ENCODE measurements around the gene CD69.
"Not testable (repeated sequence)": the region's sequence is repeated elsewhere in the genome, so short reads cannot be mapped to it uniquely, and the experiment has no call there.

CD69 gene

DNA sequence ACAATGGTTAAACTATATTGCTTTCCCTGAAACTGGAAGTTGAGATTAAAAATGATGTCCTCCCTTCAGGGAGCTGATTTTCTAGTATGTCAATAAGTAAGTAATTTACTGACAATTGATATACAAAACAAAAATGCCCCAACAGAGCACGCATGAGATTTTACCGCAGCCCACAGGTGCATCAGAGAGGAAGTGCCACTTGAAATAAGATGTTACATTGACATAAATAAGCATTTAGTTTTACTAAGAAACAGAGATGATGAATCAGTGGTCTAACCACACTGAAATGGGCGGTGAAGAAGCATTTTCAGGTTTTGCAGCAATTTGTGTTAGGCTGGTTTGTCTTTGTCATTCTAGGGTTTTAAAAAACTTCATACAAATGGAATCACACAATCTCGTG, 19.0 kb downstream of the CD69 start:
- H3K9me3 ChIP-seq (ENCODE audit: control insufficient read depth, low read depth, low read length): no peaks in the 10 kb centered on the region
- no peaks in the 10 kb centered on the region for H3K36me3 ChIP-seq (ENCODE audit: control insufficient read depth, low read depth, low read length)
- no peak overlapping the region for H3K4me3 ChIP-seq (ENCODE audit: low read length)
- no peaks in the 10 kb centered on the region for H3K4me1 ChIP-seq (ENCODE audit: control insufficient read depth, low read depth, low read length)
- no peak overlapping the region for H3K9ac ChIP-seq (ENCODE audit: low read length)
- H3K27me3 ChIP-seq (ENCODE audit: control insufficient read depth, insufficient read depth, low read length): no peaks in the 10 kb centered on the region
- no peak overlapping the region for H3K27ac ChIP-seq (ENCODE audit: low read length)

DNA sequence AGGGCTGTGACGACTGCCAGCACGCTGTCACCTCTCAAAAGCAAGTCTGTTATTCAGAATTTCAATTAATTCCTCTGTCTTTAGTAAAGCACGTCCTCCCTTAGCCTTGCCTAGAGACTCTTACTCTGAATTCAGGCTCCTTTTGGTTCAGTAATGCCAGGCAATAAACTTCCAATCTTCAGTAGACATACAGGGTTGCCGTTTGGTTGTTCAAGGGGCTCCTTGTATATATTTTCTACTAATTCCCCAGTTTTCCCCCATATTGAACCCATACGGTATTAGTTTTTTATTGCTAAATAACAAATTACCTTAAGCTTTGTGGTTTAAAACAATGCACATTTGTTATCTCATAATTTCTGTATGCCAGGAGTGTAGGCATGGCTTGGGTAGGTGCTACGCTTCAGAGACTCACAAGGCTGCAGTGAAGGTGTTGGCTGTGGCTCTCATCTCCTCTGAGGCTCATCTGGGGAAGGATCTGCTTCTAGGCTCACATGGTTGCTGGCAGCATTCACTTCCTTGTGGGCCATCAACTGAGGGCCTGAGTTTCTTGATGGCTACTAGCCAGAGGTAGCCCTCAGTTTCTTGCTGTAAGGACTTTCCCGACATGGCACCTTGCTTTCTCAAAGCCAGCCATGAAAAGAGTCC, 20.5 kb downstream of the CD69 start:
- H3K36me3 ChIP-seq (ENCODE audit: control insufficient read depth, low read depth, low read length): no peaks in the 10 kb centered on the region
- H3K27ac ChIP-seq (ENCODE audit: low read length): no peak overlapping the region
- H3K9ac ChIP-seq (ENCODE audit: low read length): no peak overlapping the region
- H3K27me3 ChIP-seq (ENCODE audit: control insufficient read depth, insufficient read depth, low read length): no peaks in the 10 kb centered on the region
- H3K4me1 ChIP-seq (ENCODE audit: control insufficient read depth, low read depth, low read length): no peaks in the 10 kb centered on the region
- H3K9me3 ChIP-seq (ENCODE audit: control insufficient read depth, low read depth, low read length): no peaks in the 10 kb centered on the region
- H3K4me3 ChIP-seq (ENCODE audit: low read length): no peak overlapping the region

DNA sequence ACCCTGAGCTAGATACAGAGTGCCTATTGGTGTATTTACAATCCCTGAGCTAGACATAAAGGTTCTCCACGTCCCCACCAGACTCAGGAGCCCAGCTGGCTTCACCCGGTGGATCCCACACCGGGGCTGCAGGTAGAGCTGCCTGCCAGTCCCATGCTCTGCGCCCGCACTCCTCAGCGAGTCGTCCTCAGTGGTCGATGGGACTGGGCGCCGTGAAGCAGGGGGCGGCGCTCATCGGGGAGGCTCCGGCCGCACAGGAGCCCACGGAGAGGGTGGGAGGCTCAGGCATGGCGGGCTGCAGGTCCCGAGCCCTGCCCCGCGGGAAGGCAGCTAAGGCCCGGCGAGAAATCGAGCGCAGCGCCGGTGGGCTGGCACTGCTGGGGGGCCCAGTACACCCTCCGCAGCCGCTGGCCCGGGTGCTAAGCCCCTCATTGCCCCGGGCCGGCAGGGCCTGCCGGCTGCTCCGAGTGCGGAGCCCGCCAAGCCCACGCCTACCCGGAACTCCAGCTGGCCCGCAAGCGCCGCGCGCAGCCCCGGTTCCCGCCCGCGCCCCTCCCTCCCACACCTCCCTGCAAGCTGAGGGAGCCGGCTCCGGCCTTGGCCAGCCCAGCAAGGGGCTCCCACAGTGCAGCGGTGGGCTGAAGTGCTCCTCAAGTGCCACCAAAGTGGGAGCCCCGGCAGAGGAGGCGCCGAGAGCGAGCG, 21.1 kb downstream of the CD69 start:
- not testable (repeated sequence) for H3K9ac ChIP-seq (ENCODE audit: low read length); H3K27ac ChIP-seq (ENCODE audit: low read length); H3K4me3 ChIP-seq (ENCODE audit: low read length); H3K4me1 ChIP-seq (ENCODE audit: control insufficient read depth, low read depth, low read length); H3K27me3 ChIP-seq (ENCODE audit: control insufficient read depth, insufficient read depth, low read length); H3K9me3 ChIP-seq (ENCODE audit: control insufficient read depth, low read depth, low read length); H3K36me3 ChIP-seq (ENCODE audit: control insufficient read depth, low read depth, low read length)

DNA sequence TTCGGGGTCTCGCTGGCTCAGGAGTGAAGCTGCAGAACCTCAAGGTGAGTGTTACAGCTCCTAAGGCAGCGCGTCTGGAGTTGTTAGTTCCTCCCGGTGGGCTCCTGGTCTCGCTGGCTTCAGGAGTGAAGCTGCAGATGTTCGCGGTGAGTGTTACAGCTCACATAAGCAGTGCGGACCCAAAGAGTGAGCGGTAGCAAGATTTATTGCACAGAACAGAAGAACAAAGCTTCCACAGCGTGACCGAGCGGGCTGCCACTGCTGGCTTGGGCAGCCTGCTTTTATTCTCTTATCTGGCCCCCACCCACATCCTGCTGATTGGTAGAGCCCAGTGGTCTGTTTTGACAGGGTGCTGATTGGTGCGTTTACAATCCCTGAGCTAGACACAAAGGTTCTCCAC, 21.8 kb downstream of the CD69 start:
- H3K9me3 ChIP-seq (ENCODE audit: control insufficient read depth, low read depth, low read length); H3K27me3 ChIP-seq (ENCODE audit: control insufficient read depth, insufficient read depth, low read length); H3K36me3 ChIP-seq (ENCODE audit: control insufficient read depth, low read depth, low read length); H3K27ac ChIP-seq (ENCODE audit: low read length); H3K4me1 ChIP-seq (ENCODE audit: control insufficient read depth, low read depth, low read length); H3K9ac ChIP-seq (ENCODE audit: low read length); H3K4me3 ChIP-seq (ENCODE audit: low read length): not testable (repeated sequence)

DNA sequence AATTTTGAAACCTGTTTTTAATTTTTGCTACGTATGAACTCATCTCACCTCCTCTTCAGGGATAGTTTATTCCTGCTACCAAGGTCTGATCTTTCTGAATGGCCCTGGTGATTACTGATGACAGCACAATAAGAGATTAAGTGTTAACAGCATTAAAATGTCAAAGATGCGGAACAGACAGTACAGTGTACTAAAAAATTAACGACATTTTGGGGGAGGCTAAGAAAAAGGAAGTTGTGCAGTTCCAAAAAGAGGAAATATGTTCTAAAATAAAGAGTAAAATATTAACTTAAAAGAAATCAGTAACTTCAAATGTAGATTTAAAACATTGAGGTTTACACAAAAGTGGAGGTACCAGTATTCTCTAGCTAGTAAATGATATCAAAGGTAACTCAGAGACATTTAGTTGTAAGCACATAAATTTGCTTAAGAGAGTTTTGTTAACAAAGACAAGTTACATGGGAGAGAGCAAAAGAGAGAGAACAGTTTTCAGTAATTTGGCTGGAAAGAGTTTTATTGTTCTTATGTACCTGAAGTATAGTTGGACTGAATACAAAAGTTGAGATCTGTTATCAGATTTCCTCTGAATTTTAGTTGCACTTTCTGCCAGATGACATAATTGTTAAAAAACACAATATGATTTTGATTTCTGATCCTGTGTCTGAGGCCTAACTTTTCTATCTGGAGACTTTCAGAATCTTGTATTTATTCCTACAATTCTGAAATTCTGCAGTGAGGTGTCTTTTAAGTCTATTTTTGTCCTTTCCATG, 23.6 kb downstream of the CD69 start:
- Histone ChIP-seq H3K4me3 (ENCODE audit: low read length) (no peak overlapping the region), H3K27me3 (ENCODE audit: control insufficient read depth, insufficient read depth, low read length) (no peaks in the 10 kb centered on the region), H3K4me1 (ENCODE audit: control insufficient read depth, low read depth, low read length) (no peaks in the 10 kb centered on the region), H3K27ac (ENCODE audit: low read length) (no peak overlapping the region), H3K9me3 (ENCODE audit: control insufficient read depth, low read depth, low read length) (no peaks in the 10 kb centered on the region), H3K9ac (ENCODE audit: low read length) (no peak overlapping the region), H3K36me3 (ENCODE audit: control insufficient read depth, low read depth, low read length) (no peaks in the 10 kb centered on the region)

DNA sequence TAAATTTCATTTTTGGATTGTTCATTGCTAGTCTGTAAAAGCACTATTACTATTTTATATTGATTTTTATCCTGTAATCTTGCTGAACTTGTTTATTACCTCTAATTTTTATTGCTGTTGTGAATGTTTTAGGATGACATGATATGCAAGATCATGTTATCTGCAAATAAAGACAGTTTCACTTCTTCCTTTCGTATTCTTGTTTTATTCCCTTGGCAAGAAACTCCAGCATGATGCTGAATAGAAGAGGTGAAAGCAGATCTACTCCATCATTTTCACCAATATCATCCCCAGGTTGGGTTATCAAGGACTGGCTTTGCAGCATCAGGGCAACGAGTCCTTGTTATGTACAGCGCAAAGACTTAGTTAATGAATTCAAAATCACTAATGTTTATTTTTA, 25.1 kb downstream of the CD69 start:
- no peak overlapping the region for H3K27ac ChIP-seq (ENCODE audit: low read length)

DNA sequence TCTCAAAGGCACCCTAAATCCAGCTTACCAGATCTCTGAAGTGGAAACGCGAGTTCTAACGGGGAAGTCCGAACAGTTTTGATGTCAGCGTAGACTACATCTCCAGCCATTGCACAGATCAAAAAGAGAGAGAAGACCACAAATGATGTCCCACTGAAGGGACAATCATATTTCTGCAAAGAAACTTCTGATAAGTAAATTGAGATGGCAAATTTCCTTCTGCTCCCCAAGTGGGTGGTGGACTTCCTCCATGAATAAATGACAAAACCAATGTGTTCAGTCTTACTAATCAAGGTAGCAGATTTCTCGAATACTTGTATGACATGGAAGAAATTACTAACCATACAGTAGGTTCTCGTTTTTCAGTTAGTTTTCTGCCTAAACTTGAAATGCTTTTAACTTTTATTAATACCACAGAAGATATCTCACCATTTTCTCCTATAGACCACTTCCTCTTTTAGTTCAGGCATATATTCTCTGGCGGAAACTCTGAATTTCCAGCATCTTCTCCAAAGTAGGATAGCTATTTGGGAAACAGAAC, 27.7 kb downstream of the CD69 start, which contains the start of gene CLECL1:
CLECL1 (minus strand) TSS at position 177 of the 541 bp plus-strand sequence.
- no peaks in the 10 kb centered on the region for H3K27me3 ChIP-seq (ENCODE audit: control insufficient read depth, insufficient read depth, low read length)
- H3K9ac ChIP-seq (ENCODE audit: low read length): no peak within 1 kb of the TSS
- H3K9me3 ChIP-seq (ENCODE audit: control insufficient read depth, low read depth, low read length): no peaks in the 10 kb centered on the region
- H3K4me1 ChIP-seq (ENCODE audit: control insufficient read depth, low read depth, low read length): no peaks in the 10 kb centered on the region
- no peaks in the 10 kb centered on the region for H3K36me3 ChIP-seq (ENCODE audit: control insufficient read depth, low read depth, low read length)
- H3K27ac ChIP-seq (ENCODE audit: low read length): no peak within 1 kb of the TSS
- no peak within 1 kb of the TSS for H3K4me3 ChIP-seq (ENCODE audit: low read length)

More for the DNA sequence above, 25.1 kb downstream of the CD69 start:
- Histone ChIP-seq H3K4me3 (ENCODE audit: low read length) (no peak overlapping the region), H3K9me3 (ENCODE audit: control insufficient read depth, low read depth, low read length) (no peaks in the 10 kb centered on the region), H3K36me3 (ENCODE audit: control insufficient read depth, low read depth, low read length) (no peaks in the 10 kb centered on the region), H3K9ac (ENCODE audit: low read length) (no peak overlapping the region), H3K4me1 (ENCODE audit: control insufficient read depth, low read depth, low read length) (no peaks in the 10 kb centered on the region), H3K27me3 (ENCODE audit: control insufficient read depth, insufficient read depth, low read length) (no peaks in the 10 kb centered on the region)

DNA sequence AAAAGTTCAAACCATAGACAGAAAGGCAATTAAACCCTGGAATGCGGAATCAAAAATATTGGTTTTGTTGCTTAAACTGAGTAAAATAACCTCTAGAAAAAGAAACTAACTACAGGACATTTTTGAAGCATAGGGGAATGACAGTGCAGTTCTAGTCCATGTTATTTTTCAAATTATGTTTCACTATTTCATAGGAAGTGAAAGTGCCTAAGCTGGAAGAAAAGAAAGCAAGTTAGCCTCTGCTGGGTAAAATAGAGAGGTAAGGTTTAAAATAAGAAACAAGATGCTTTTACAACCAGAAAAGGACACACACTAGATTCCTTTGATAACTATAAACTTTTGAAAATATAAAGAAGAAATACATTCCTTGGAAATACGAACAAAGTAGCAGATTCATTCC, 28.9 kb downstream of the CD69 start:
- Histone ChIP-seq H3K27ac (ENCODE audit: low read length) (no peak overlapping the region), H3K4me1 (ENCODE audit: control insufficient read depth, low read depth, low read length) (no peaks in the 10 kb centered on the region), H3K9ac (ENCODE audit: low read length) (no peak overlapping the region), H3K27me3 (ENCODE audit: control insufficient read depth, insufficient read depth, low read length) (no peaks in the 10 kb centered on the region), H3K36me3 (ENCODE audit: control insufficient read depth, low read depth, low read length) (no peaks in the 10 kb centered on the region), H3K9me3 (ENCODE audit: control insufficient read depth, low read depth, low read length) (no peaks in the 10 kb centered on the region), H3K4me3 (ENCODE audit: low read length) (no peak overlapping the region)

DNA sequence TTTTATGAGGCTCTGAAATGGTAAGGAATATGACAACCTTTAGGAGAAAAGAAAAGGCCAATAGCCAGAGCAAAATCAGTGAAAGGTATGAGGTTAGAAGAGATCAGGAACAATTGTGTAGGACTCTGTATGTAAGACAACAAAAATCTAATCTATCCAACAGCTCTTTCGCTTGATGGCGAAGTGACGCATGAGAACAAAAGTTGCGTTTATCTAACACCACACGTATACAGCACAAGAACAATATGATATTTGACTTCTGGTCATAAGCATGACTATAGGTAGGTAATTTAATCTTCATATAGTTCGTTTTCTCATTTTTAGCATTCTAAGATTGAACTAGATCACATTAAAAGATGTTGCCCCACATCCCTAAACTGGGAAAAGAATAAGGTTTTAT, 29.3 kb downstream of the CD69 start:
- H3K27ac ChIP-seq (ENCODE audit: low read length): no peak overlapping the region
- H3K36me3 ChIP-seq (ENCODE audit: control insufficient read depth, low read depth, low read length): no peaks in the 10 kb centered on the region
- H3K4me3 ChIP-seq (ENCODE audit: low read length): no peak overlapping the region
- H3K9ac ChIP-seq (ENCODE audit: low read length): no peak overlapping the region
- no peaks in the 10 kb centered on the region for H3K9me3 ChIP-seq (ENCODE audit: control insufficient read depth, low read depth, low read length)
- no peaks in the 10 kb centered on the region for H3K4me1 ChIP-seq (ENCODE audit: control insufficient read depth, low read depth, low read length)
- no peaks in the 10 kb centered on the region for H3K27me3 ChIP-seq (ENCODE audit: control insufficient read depth, insufficient read depth, low read length)

DNA sequence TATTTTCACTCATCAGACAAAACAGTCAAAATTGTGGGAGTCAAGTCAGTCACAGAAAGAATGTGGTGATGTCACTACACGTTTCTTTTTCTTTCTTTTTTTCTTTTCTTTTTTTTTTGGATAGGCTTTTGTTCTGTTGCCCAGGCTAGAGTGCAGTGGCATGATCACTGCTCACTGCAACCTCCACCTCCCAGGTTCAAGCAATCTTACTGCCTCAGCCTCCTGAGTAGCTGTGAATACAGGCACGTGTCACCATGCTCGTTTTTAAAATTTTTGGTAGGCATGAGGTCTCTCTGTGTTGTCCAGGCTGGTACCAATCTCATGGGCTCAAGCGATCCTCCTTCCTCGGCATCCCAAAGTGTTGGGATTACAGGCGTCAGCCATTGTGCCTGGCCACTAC, 30.1 kb downstream of the CD69 start:
- Histone ChIP-seq H3K27me3 (ENCODE audit: control insufficient read depth, insufficient read depth, low read length) (no peaks in the 10 kb centered on the region), H3K36me3 (ENCODE audit: control insufficient read depth, low read depth, low read length) (no peaks in the 10 kb centered on the region), H3K9me3 (ENCODE audit: control insufficient read depth, low read depth, low read length) (no peaks in the 10 kb centered on the region), H3K4me1 (ENCODE audit: control insufficient read depth, low read depth, low read length) (no peaks in the 10 kb centered on the region), H3K4me3 (ENCODE audit: low read length) (no peak overlapping the region), H3K27ac (ENCODE audit: low read length) (no peak overlapping the region), H3K9ac (ENCODE audit: low read length) (no peak overlapping the region)

DNA sequence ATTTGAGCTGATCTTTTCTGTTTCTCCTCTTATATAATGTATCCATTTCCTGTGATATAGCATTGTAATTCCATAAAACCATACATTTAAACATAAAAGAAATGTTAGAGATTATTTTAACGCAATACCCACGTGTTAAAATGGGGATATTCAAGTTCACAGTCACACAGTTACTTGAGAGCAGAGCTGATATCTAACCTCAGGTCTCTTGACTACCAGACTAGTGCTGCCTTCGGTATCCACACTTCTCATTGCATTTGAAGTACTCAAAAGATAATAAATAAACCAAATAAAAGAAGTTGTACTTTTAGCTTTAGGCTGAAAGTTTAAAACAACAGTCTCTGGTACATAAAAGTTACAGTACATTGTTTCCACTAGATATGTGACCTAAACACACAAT, 30.7 kb downstream of the CD69 start:
- no peak overlapping the region for H3K4me3 ChIP-seq (ENCODE audit: low read length)
- H3K36me3 ChIP-seq (ENCODE audit: control insufficient read depth, low read depth, low read length): no peaks in the 10 kb centered on the region
- H3K27me3 ChIP-seq (ENCODE audit: control insufficient read depth, insufficient read depth, low read length): no peaks in the 10 kb centered on the region
- H3K4me1 ChIP-seq (ENCODE audit: control insufficient read depth, low read depth, low read length): no peaks in the 10 kb centered on the region
- H3K9me3 ChIP-seq (ENCODE audit: control insufficient read depth, low read depth, low read length): no peaks in the 10 kb centered on the region
- no peak overlapping the region for H3K27ac ChIP-seq (ENCODE audit: low read length)
- H3K9ac ChIP-seq (ENCODE audit: low read length): no peak overlapping the region
